Stimulated activated naive CD4-positive, alpha-beta T cell (primary cell): Measurements from ENCODE around the gene ZNF217.
"Not testable (repeated sequence)": the region's sequence is repeated elsewhere in the genome, so short reads cannot be mapped to it uniquely, and the experiment has no call there.

Experiments used
- DNase-seq, 6 experiments: peaks; one replicate each; lab custom pipeline; 2025; lab: John Stamatoyannopoulos, UW

The ZNF217 gene

GRCh38 chr20:53593466-53594007, at the start of gene ZNF217:
Gene ZNF217 (minus strand): TSS chr20:53593839. CDS start chr20:53582826, 11,013 bp downstream.
- peak; percentile 53 to 89 (median 74) for DNase-seq

GRCh38 chr20:53643031-53643832, 49.6 kb upstream of the ZNF217 start:
- peak; percentile 39 to 75 (median 61) for DNase-seq

- DNase-seq = peak; percentile 19 to 71 (median 48)
Measured at GRCh38 chr20:53642196-53643030, 48.8 kb upstream of the ZNF217 start.

GRCh38 chr20:53639647-53640440, 46.2 kb upstream of the ZNF217 start:
- no peak for DNase-seq

GRCh38 chr20:53639128-53639527, 45.5 kb upstream of the ZNF217 start:
- no peak for DNase-seq

GRCh38 chr20:53637310-53637709, 43.7 kb upstream of the ZNF217 start:
- DNase-seq = not testable (repeated sequence)

GRCh38 chr20:53636540-53637097, 43.0 kb upstream of the ZNF217 start:
- no peak for DNase-seq

- DNase-seq = no peak
Measured at GRCh38 chr20:53635221-53635620, 41.6 kb upstream of the ZNF217 start.

GRCh38 chr20:53631909-53632662, 38.4 kb upstream of the ZNF217 start:
- DNase-seq = peak in 1 of 6 experiments; percentile 14

GRCh38 chr20:53629436-53629835, 35.8 kb upstream of the ZNF217 start:
- no peak for DNase-seq

GRCh38 chr20:53628758-53629157, 35.1 kb upstream of the ZNF217 start:
- DNase-seq = not testable (repeated sequence)

GRCh38 chr20:53628076-53628475, 34.4 kb upstream of the ZNF217 start:
- no peak for DNase-seq

GRCh38 chr20:53627001-53627400, 33.4 kb upstream of the ZNF217 start:
- DNase-seq = not testable (repeated sequence)

GRCh38 chr20:53626584-53626983, 32.9 kb upstream of the ZNF217 start:
- no peak for DNase-seq

- DNase-seq = no peak
Measured at GRCh38 chr20:53625311-53626129, 31.9 kb upstream of the ZNF217 start.

GRCh38 chr20:53624927-53625250, 31.2 kb upstream of the ZNF217 start:
- DNase-seq = not testable (repeated sequence)

GRCh38 chr20:53623454-53624211, 30.0 kb upstream of the ZNF217 start:
- peak in 3 of 6 experiments; percentile 13 to 39 (median 14) for DNase-seq

GRCh38 chr20:53623134-53623453, 29.5 kb upstream of the ZNF217 start:
- DNase-seq = no peak
